Left renal pelvis (tissue), 4 donors: Measurements from ENCODE around the gene PPM1E. TPM values are rescaled to one million over a fixed set of nuclear protein-coding genes. Genes with fewer than 3 reads are reported as not detected.
"Not testable (repeated sequence)": the region's sequence is repeated elsewhere in the genome, so short reads cannot be mapped to it uniquely, and the experiment has no call there.

ENCODE experiments used
- DNase-seq, 4 donors: peaks; one replicate each; pipeline ENCODE4 v3.0.0-alpha.2; 2013; ENCODE audit warnings: low read depth in 4 of 4, low spot score in 3 of 4
- polyA plus RNA-seq, 4 donors: library from polyadenylated mRNA; unstranded; fragments of 120-200 nt; gene quantifications; one replicate each; pipeline ENCODE4 v1.2.1, GENCODE V29; 2013; ENCODE audit not compliant: insufficient read length in 4 of 4

The PPM1E gene
- polyA plus RNA-seq, 4 donors, result 1.2 to 4.6 (median 3.7) TPM

DNA sequence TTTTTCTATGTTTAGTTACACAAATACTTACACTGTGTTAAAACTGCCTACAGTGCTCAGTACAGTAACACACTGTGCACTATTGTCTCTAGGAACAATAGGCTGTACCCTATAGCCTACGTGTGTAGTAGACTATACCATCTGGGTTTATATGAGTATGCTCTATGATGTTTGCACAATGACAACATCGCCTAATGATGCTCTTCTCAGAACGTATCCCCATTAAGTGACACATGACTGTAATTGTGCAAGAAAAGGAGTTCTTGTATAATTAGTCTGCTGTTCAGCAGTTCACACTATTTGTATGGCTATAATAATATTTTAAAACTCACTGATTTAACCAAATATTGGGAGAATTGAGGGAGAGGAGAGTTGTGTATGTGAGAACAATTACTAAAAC, 177.3 kb downstream of the PPM1E start:
- no peak for DNase-seq

DNA sequence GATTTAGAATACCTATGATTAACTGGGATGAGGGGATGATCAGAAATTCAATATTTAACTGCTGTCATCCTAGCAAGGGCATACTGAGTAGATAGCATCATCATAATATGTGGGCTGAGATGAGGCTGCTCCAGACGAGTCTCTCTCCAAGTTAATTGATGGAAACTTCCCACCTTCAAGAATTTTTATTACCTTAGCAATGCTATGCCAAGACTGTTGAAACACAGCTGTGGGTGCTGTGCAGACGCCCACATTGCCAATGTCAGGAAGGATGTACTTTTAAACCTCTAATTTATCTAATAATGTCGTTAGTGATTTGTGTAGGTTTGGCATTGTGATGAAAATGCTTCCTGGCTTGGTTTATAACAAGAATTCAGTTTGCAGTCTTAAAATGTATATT, 180.6 kb downstream of the PPM1E start:
- no peak for DNase-seq

DNA sequence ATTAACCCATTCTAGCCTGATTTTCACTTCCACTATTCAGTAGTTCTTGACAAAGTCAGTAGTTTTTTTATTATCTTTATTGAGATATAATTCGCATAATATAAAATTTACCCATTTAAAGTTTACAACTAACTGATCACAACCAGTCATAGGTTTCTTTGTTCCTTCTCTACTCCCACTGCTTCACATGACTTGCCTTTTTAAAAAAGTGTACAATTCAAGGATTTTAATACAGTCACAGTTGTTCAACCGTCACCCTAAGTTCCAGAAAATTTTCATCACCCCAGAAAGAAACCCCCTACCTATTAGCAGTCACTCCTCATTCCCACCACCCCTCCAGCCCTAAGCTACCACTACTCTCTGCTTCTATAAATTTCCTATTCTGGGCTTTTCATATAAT, 188.5 kb downstream of the PPM1E start:
- no peak for DNase-seq

DNA sequence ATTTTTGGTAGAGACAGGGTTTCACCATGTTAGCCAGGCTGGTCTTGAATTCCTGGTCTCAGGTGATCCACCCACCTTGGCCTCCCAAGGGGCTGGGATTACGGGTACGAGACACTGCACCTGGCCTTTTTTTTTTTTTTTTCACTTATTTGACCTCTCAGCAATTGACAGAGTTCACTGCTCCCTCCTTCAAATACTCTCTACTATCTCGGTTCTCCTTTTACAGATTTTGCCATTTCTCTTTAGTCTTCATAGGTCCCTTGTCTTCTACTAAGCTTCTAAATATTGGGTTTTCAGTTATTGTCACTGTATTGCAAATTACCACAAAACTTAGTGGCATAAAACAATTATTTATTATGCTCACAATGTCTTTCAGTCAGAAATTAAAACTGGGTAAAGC, 191.8 kb downstream of the PPM1E start:
- DNase-seq, result no peak

DNA sequence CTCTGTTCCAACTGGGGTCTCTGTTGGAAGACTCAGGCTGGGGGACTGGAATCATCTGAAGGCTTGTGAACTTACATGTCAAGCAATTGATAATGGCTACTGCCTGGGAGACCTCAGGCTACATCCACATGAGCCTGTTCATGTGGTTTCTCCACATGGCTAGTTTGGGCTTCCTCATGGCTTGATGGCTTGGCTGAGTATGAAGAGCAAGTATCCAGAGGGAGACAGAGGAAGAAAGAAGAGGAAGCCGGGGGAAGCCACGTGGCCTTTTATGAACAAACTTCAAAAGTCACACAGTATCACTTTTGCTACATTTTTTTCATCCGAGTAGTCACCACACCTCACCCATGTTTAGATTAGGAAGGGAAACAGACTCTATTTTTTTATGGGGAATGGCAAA, 192.2 kb downstream of the PPM1E start:
- DNase-seq, result no peak

DNA sequence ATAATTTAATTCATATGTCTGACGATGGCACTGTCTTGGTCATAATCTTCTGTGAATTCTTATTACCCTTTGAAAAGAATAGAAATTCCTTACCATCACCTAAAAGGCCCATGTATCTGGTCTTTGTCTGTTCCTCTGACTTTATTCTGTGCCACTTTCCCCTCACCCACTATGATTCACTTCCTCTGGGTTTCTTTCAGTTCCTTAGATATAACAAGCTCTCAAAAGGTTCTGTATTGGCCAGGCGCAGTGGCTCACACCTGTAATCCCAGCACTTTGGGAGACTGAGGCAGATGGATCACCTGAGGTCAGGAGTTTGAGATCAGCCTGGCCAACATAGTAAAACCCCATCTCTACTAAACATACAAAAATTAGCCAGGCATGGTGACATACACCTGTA, 198.7 kb downstream of the PPM1E start:
- DNase-seq, result not testable (repeated sequence)

DNA sequence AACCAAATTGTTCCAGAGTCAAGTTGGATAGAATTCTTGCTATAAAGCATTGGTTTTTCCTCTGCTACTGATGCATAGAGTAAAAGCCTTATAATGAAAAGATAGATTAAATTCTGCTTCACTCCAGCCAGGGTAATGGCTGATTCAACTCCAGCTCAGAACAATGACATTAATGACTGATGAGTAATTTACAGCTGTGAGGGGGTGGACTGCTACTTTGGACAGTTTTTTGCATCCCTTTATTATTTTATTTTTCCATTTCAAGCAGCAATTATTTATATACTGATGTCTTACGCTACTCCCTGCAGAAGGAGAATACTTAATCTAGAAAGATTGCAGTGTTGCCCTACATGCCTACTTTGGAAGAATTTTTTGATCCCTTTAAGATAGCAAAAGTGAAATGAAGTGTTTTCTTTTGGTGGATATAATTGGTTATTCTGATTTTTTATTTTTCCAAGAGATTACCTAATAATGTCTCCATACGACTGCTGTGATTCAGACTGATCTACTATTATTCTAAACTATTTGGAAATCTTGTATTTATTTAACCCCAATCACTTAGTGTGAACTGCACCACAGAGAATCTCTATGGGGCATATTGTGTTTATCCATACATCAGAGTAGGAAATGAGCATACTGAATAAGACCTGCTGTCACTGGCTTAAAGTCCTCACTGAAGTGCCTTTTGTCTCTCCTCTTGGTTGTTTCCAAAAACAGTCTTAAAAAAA, 201.5 kb downstream of the PPM1E start:
- no peak for DNase-seq

DNA sequence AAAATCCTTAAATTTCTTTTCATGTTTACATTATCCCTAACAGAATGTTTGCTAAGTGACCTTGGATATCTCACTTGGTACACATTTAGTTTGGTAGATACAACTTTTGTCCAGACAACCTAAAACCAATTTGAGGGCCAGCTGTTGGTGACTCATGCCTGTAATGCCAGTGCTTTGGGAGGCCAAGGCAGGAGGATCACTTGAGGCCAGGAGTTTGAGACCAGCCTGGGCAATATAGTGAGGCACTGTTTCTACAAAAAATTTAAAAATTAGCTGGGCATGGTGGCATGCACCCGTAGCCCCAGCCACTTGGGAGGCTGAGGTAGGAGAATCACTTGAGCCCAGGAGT, 202.0 kb downstream of the PPM1E start:
- not testable (repeated sequence) for DNase-seq

DNA sequence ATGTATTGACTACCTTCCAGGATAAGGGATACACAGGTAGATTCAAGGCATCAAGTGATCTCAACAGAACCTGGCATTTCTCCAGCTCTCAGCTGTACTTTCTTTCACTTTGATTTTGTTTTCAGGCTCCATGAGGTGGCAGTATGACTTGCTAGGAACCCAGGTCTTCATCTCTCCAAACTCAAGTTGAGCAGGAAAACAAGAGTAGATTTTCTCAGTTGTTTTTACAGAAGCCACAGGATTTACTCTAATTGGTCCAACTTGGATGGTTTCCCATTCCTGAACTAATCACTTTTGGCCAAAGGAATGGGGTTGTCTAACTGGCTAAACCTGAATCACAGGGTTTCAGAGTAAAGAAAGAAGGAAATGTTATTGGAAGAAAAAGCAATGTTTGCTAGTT, 204.4 kb downstream of the PPM1E start:
- DNase-seq, result peak in 1 of 4 donors; percentile 15

DNA sequence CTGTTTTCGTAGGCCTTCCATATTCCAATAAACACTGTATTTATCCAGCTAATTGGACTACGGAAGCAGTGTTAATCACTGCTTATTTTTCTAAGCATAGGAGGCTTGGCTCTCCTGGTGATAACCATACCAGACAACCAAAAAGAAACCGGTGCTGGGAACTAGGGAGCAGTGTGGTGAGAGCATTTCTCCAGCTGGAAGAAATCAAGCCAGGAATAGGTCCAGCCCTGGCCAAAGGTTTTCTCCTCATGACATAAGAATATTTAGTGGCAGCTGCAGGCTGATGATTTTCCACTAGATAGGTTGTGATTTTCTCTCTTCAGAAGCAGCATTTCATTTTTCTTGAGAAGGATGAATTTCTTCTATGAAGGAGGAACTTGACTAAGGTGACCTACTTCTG, 209.6 kb downstream of the PPM1E start:
- no peak for DNase-seq

DNA sequence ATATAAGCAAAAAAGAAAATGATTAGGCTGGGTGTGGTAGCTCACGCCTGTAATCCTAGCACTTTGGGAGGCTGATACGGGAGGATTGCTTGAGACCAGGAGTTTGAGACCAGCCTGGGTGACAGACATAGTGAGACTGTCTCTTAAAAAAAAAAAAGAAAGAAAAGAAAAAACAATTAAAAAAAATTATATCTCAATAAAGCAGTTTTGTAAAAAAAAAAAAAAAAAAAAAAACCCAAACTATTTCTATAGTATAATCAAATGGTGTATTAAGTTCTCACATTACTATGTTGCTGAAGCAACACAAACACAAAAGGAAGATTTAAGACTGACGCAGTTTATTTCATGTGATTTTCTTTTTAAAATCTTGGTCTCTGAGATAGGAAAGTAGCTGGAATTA, 210.6 kb downstream of the PPM1E start:
- no peak for DNase-seq

DNA sequence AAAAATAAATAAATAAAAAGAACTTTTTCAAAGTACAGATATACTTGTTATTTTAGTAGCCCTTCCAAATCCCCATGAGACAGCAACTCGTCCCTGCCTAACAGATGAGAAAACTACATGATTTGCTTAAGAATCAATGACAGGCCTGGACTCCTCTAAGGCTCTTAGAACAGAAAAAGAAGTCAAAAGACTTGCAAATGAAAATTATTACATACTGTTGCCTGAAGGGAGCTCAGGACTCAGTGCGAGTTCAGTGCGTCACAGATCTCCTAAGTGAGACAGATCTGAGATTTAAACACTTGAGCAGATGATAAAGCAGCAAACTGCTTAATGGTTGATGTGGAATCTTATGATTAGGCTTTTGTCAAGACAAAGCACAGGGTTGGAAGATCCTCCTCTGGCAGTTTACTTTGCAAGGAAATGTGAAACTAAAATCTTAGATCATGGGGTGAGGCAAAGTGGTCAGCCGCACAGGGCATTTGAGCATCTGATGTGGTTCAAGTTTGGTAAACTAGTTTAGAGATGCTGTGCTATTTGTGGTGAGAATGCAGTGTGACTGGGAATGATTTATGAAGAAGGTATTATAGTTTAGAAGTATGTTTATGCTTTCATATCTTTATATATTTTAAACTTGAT, 212.9 kb downstream of the PPM1E start:
- no peak for DNase-seq

DNA sequence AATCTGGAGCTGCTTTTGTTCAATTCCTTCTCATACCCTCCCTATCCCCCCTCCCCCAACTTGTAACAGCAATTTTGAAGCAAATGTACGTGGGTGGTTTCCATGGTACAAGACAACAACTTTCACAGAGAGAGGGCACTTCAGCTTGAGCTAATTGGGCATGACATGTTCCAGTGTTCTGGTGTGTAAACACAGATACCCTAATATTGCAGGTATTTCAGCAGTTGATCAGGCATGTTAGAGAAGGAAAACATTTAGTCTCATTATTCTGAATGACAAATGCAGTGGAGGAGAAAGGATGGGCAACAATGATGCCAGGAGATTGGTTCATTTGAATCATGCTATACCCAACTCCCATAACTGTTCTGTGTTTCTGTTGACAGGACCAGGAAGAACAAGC, 213.5 kb downstream of the PPM1E start:
- no peak for DNase-seq

DNA sequence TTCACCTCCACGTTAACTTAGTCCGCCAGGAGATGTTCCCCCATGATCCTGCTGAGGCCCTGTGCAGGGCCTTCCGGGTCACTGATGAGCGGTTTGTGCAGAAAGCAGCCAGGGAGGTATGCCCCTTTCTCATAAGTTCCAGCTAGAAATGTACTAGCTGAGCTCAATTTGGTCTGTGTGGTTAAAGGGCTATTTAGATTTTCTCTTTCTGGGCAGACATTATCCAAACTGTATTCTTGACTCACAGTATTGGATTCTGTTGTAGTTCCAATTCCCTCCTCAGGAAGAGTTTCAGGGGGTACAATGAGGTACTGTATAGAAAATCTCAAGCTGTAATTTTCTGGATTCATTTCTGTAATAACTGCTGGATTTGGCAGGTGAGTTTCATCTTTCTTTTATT, 214.0 kb downstream of the PPM1E start:
- no peak for DNase-seq

DNA sequence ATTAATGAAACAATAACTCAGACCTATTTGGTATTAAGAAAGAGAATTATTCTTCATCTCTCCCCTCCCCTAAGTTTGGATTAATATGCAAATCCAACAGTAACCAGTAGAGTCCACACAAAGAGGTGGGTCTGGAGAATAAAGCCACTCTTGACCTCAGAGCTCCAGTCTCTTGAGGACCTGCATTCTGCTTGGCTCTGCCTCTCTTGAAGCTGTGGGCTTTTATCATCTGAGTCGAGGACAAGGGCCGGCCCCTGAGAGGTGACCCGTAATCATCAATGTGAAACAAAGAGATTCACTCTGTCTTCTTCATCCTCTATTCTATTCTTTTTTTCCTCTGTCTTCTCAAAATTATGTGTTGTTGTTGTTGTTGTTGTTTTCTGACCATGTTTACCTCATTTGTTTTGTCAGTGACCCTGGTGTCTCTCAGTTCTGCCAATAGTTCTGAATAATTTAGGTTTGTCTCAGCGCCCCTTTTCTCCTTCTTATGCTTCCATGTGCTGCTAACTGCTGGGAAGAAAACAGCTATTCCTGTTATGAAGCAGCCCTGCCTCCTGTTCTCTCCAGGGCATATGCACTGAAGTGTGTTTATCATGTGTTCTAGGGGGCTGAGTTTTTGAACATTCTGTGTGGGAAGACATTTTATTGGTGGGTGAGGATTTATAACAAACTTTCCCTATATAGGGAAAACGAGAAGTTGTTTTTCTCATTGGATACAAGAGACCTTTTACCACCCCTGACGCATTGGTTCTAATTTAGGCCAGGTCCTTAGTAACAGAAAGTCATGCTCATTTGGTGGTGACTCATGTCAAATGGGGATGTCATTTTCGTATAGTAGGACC, 215.2 kb downstream of the PPM1E start:
- DNase-seq, result no peak

DNA sequence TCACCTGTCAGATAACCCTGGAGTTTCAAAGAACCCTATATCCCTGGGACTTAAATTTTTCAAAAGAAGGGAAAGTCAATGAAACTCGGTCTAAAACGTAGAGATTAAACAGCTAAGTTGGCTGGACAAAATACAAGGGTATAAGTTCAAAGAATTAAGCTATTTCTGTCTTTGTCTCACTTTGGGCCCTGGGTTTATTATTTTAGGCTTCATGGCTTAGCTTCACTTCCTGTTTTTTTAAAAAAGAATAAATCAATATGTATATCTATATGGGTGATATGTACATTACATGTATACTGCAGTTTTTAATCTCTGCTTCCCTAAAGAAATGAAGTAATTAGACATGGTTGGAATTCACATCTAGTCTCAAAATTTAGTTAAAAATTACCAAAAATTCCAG, 218.7 kb downstream of the PPM1E start:
- DNase-seq, result no peak

DNA sequence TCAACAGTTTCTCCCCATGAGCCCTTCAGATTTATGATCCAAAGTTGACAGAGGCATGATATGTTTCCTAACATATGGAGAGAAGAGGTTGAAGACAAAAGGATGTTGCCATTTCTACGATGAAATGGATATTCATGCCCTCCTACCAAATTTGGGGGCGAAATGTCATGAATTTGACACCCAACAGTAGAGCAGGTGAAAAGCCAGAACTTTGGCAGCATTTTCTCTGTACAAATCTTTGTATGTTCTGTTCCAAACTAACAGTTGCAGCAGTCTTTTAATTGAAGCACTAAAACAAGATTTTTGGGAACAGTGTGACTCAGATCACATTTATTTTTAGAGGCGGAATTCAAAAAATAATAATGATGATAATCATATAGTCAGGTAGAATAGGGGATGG, 220.9 kb downstream of the PPM1E start:
- DNase-seq, result no peak

DNA sequence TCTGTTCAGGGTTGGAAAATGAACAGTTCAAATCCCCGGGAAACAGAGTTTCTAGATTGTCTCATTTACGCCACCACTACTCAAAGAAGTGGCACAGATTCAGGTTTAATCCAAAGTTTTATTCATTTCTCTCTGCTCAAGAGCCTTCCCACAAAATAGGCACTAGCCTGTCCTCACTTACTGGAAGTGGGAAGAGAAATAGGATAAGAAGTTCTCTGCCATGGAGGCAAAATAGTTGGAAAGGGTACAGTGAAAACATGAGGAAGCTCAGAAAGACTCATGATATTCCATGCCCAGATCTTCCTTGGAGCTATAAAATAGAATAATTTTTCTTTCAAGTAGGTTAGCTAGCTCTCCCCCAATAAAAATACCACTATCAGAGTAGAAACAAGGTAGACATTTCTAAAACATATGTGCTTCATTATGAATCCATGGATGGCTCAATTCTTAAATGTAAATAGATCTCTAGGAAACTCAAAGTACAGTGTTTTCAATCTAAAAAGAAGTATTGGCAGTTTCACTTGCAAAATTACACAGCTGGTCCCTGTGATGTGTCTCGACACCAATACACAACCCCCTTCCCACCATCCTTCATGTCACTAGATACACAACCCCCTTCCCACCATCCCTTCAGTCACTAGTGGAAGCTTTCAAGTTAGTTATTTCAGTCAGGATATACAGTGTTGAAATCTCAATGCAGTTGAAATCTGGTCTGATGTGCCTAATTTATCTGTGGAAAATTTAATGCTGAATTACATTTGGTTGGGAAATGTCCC, 225.2 kb downstream of the PPM1E start:
- no peak for DNase-seq

DNA sequence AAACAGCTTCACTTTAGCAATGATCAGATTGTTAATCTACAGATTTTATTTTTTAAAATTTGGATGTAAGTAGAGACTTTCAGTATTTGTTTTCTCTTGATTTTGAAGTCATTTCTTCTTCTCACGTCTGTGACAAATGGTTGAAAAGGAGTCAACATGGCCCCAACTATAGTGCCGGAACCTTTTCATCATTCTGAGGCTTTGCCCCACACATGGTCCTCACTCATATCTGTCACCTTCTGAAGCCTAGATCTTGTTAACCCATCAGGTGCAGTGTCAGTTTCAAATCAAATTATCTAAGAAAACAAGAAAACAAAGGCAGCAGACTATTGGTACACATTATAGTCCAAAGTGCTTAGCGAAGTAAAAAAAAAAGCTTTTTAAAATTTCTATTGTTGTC, 227.0 kb downstream of the PPM1E start:
- no peak for DNase-seq

DNA sequence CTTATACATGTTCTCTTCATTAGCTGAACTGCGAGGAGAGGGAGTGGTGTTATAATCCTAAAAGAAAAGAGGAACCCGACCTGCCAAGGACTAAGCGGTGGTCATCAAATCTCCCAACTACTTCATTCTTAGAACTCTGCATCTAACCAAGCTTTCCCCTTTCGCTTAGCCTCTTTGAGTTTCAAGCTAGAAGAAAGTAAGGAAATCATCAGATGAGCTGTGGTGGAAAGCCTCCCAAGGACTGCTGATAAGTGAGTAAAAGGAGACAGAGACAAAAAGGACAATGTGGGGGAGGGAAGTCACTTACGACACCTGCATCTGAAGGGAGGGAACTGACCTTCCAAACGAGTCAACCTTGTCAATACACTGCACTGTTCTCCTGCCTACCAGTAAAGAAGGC, 229.7 kb downstream of the PPM1E start:
- DNase-seq, result no peak

DNA sequence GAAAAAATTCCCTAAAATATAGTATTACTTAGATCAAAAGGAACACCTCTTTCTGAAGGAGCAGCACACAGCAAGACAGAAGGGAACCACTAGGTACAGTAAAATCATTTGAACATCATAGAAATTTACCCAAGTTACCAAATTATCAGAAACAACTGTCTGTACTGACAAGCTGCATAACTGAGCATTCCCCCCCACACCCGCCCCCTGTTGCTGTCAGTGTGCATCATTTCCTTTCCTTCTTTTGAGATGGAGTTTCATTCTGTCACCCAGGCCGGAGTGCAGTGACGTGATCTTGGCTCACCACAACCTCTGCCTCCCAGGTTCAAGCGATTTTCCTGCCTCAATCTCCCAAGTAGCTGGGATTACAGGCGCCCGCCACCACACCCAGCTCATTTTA, 230.3 kb downstream of the PPM1E start:
- no peak for DNase-seq
